HCT116 (cell line): ENCODE data around the gene SCGB3A2. TPM values are rescaled to one million over a fixed set of nuclear protein-coding genes. Genes with fewer than 3 reads are reported as not detected.

ENCODE experiments used
- ATAC-seq: fragments of 200-7000 bp; cut with Tn5 transposase; 2 replicates; pipeline ENCODE4 v1.9.1; 2020; ENCODE audit warnings: mild to moderate bottlenecking, moderate library complexity
- BruUV-seq: library from RNA; stranded (reverse); fragments of 400-500 nt; replicated peaks from 2 replicates; lab custom pipeline; 2021; lab: Mats Ljungman, UMichigan
- CTCF ChIA-PET: fragments of 300-600 bp; sonication (Branson Sonifier 250); formaldehyde crosslinking; loops from one replicate; lab custom pipeline; 2021; ENCODE audit warnings: antibody characterized with exemption; lab: Charles Lee
- POLR2A ChIA-PET: fragments of 300-600, 350-600 bp; sonication (Branson Sonifier 250); formaldehyde crosslinking; loops from one replicate; lab custom pipeline; 2021; ENCODE audit warnings: antibody characterized with exemption; lab: Charles Lee
- RAD21 ChIA-PET, 2 experiments: fragments of 300-600 bp; sonication (Branson Sonifier 250); formaldehyde crosslinking; loops; one replicate each; lab custom pipeline; 2023; ENCODE audit warnings: low total read pairs in 2 of 2; ENCODE audit not compliant: uncharacterized antibody in 2 of 2, unreplicated experiment in 2 of 2, low non-redundant PET in 1 of 2; lab: Charles Lee
- DNase-seq: peaks from one replicate; pipeline ENCODE4 v3.0.0-alpha.2; 2010; ENCODE audit warnings: low read depth, low spot score
- H2AFZ ChIP-seq: fragments of 200-600 bp; shearing (Covaris generic), sonication (generic); 2 replicates; pipeline ENCODE4 v1.6.1; 2017; ENCODE audit warnings: low read depth, mixed run types, mixed read lengths, antibody characterized with exemption, low read length; ENCODE audit not compliant: poor library complexity, severe bottlenecking
- H3K27ac ChIP-seq: 2 replicates; pipeline ENCODE4 v1.5.1; 2012; ENCODE audit warnings: low read depth, low read length
- H3K27me3 ChIP-seq: fragments of 200-600 bp; sonication (generic); 2 replicates; pipeline ENCODE4 v1.6.1; 2016; ENCODE audit warnings: mixed run types, low read length, mixed read lengths; ENCODE audit not compliant: insufficient read depth
- H3K36me3 ChIP-seq, 2 experiments: fragments of 200-500 bp in 1 of 2; fragments of 200-600 bp in 1 of 2; sonication (Bioruptor generic) in 1 of 2; sonication (generic) in 1 of 2; 2 replicates each; pipeline versions ENCODE4 v1.5.1 to v1.6.1; 2014 to 2016; ENCODE audit warnings: low read length in 2 of 2, inconsistent platforms in 1 of 2, mixed read lengths in 1 of 2, mixed run types in 1 of 2; ENCODE audit not compliant: insufficient read depth in 2 of 2, control insufficient read depth in 1 of 2
- H3K4me1 ChIP-seq, 2 experiments: fragments of 200-600 bp in 1 of 2; sonication (generic) in 1 of 2; 2 replicates each; pipeline versions ENCODE4 v1.5.1 to v1.6.1; 2012 to 2017; ENCODE audit warnings: low read length in 2 of 2, inconsistent platforms in 1 of 2, mild to moderate bottlenecking in 1 of 2, mixed read lengths in 1 of 2, mixed run types in 1 of 2, moderate library complexity in 1 of 2; ENCODE audit not compliant: insufficient read depth in 2 of 2, control insufficient read depth in 1 of 2
- H3K4me2 ChIP-seq: fragments of 200-600 bp; sonication (generic); 2 replicates; pipeline ENCODE4 v1.6.1; 2017; ENCODE audit warnings: mixed run types, low read length, mixed read lengths
- H3K4me3 ChIP-seq, 2 experiments: fragments of 200-600 bp in 1 of 2; sonication (generic) in 1 of 2; replicated peaks in 1 of 2; 2 replicates each; pipeline ENCODE4 v1.5.1; 2011 to 2016; ENCODE audit warnings: low read length in 2 of 2, control low read depth in 1 of 2, low read depth in 1 of 2, mild to moderate bottlenecking in 1 of 2, mixed read lengths in 1 of 2, mixed run types in 1 of 2
- H3K79me2 ChIP-seq: fragments of 200-600 bp; sonication (generic); 2 replicates; pipeline ENCODE4 v1.6.1; 2017; ENCODE audit warnings: mild to moderate bottlenecking, mixed run types, low read length, moderate library complexity, mixed read lengths; ENCODE audit not compliant: insufficient read depth
- H3K9ac ChIP-seq: fragments of 200-600 bp; sonication (generic); 2 replicates; pipeline ENCODE4 v1.6.1; 2016; ENCODE audit warnings: low read length, mixed read lengths
- H3K9me2 ChIP-seq: fragments of 200-600 bp; sonication (generic), shearing (Covaris generic); 2 replicates; pipeline ENCODE4 v1.6.1; 2017; ENCODE audit warnings: mixed run types, mild to moderate bottlenecking, moderate library complexity; ENCODE audit not compliant: insufficient read depth
- H3K9me3 ChIP-seq, 2 experiments: fragments of 200-500 bp in 1 of 2; fragments of 200-600 bp in 1 of 2; sonication (Bioruptor generic) in 1 of 2; sonication (generic) in 1 of 2; 2 replicates each; pipeline ENCODE4 v1.6.1; 2014 to 2017; ENCODE audit warnings: low read length in 2 of 2, mixed read lengths in 2 of 2, inconsistent platforms in 1 of 2, low read depth in 1 of 2, mild to moderate bottlenecking in 1 of 2, mixed run types in 1 of 2, moderate library complexity in 1 of 2; ENCODE audit not compliant: control insufficient read depth in 1 of 2, insufficient read depth in 1 of 2
- H4K20me1 ChIP-seq: fragments of 200-600 bp; sonication (generic), shearing (Covaris generic); 2 replicates; pipeline ENCODE4 v1.6.1; 2017; ENCODE audit warnings: mixed run types, mild to moderate bottlenecking, moderate library complexity; ENCODE audit not compliant: insufficient read depth
- ATF3 ChIP-seq: IDR thresholded peaks from 2 replicates; pipeline ENCODE4 v1.6.1; 2012
- CBX3 ChIP-seq: IDR thresholded peaks from 2 replicates; pipeline ENCODE4 v1.6.1; 2012; ENCODE audit warnings: low read depth
- CEBPB ChIP-seq: IDR thresholded peaks from 2 replicates; pipeline ENCODE4 v1.6.1; 2012; ENCODE audit warnings: low read depth
- CTCF ChIP-seq, 3 experiments: fragments of 200-600 bp in 1 of 3; sonication (generic) in 1 of 3; IDR thresholded peaks in 2 of 3; conservative IDR thresholded peaks in 1 of 3; 2 replicates each; pipeline ENCODE4 v1.5.1; 2012 to 2017; ENCODE audit warnings: low read depth in 2 of 3, low read length in 2 of 3, antibody characterized with exemption in 1 of 3, borderline replicate concordance in 1 of 3, control low read depth in 1 of 3, mild to moderate bottlenecking in 1 of 3, mixed read lengths in 1 of 3, mixed run types in 1 of 3, moderate library complexity in 1 of 3; ENCODE audit not compliant: insufficient read depth in 1 of 3
- EGR1 ChIP-seq: IDR thresholded peaks from 2 replicates; pipeline ENCODE4 v1.6.1; 2012; ENCODE audit warnings: low read depth
- ELF1 ChIP-seq: IDR thresholded peaks from 2 replicates; pipeline ENCODE4 v1.6.1; 2012; ENCODE audit warnings: low read depth, borderline replicate concordance
- EZH2 ChIP-seq: fragments of 200-600 bp; sonication (generic); IDR thresholded peaks from 2 replicates; pipeline ENCODE4 v1.6.1; 2017; ENCODE audit warnings: antibody characterized with exemption, mixed run types
- EZH2phosphoT487 ChIP-seq: fragments of 200-600 bp; IDR thresholded peaks from 2 replicates; pipeline ENCODE4 v1.6.1; 2018; ENCODE audit warnings: antibody characterized with exemption, borderline replicate concordance
- FOSL1 ChIP-seq: IDR thresholded peaks from 2 replicates; pipeline ENCODE4 v1.6.1; 2012; ENCODE audit warnings: low read depth
- JUND ChIP-seq: IDR thresholded peaks from 2 replicates; pipeline ENCODE4 v1.6.1; 2012
- MAX ChIP-seq: IDR thresholded peaks from 2 replicates; pipeline ENCODE4 v1.6.1; 2012
- POLR2A ChIP-seq: IDR thresholded peaks from 2 replicates; pipeline ENCODE4 v1.7.0; 2011; ENCODE audit warnings: borderline replicate concordance; ENCODE audit not compliant: insufficient read depth, insufficient read length; ENCODE audit errors: extremely low read depth
- RAD21 ChIP-seq: IDR thresholded peaks from 2 replicates; pipeline ENCODE4 v1.6.1; 2012; ENCODE audit warnings: low read depth, mild to moderate bottlenecking
- SIN3A ChIP-seq: IDR thresholded peaks from 2 replicates; pipeline ENCODE4 v1.6.1; 2012; ENCODE audit warnings: low read depth
- SP1 ChIP-seq: IDR thresholded peaks from 2 replicates; pipeline ENCODE4 v1.6.1; 2012; ENCODE audit warnings: low read depth
- SRF ChIP-seq: IDR thresholded peaks from 2 replicates; pipeline ENCODE4 v1.6.1; 2012; ENCODE audit warnings: low read depth
- TCF7L2 ChIP-seq: IDR thresholded peaks from 2 replicates; pipeline ENCODE4 v1.7.0; 2011; ENCODE audit warnings: borderline replicate concordance, inconsistent platforms; ENCODE audit not compliant: insufficient read depth, insufficient read length; ENCODE audit errors: extremely low read depth
- YY1 ChIP-seq: IDR thresholded peaks from 2 replicates; pipeline ENCODE4 v1.6.1; 2011; ENCODE audit warnings: low read length, low read depth, moderate library complexity, mild to moderate bottlenecking; ENCODE audit not compliant: insufficient replicate concordance; ENCODE audit errors: extremely low read depth
- ZBTB33 ChIP-seq: IDR thresholded peaks from 2 replicates; pipeline ENCODE4 v1.6.1; 2011; ENCODE audit warnings: mild to moderate bottlenecking, low read length, moderate library complexity; ENCODE audit not compliant: insufficient replicate concordance; ENCODE audit errors: extremely low read depth
- ZNF274 ChIP-seq: fragments of 200-500 bp; sonication (Bioruptor generic); IDR thresholded peaks from 2 replicates; pipeline ENCODE4 v1.6.1; 2014; ENCODE audit warnings: mild to moderate bottlenecking, low read depth, low read length, inconsistent platforms
- intact Hi-C: fragments of 100-400 bp; cut with micrococcal nuclease; formaldehyde crosslinking; loops from 2 replicates; pipeline ENCODE4 v1.10.0; 2022
- total RNA-seq: library from RNA; stranded (reverse); gene quantifications from one replicate; pipeline ENCODE4 v1.2.1, GENCODE V29; 2021; ENCODE audit not compliant: unreplicated experiment

SCGB3A2 gene
- total RNA-seq, 1 experiment from 2014 or later, result not detected

- TF ChIP-seq POLR2A (no peak), MAX (no peak), CEBPB (no peak), ATF3 (no peak), JUND (no peak), RAD21 (no peak), FOSL1 (no peak), ZBTB33 (no peak), EZH2 (no peak), YY1 (no peak), CTCF (IDR thresholded peaks at IDR 0.05 in 2 of 3, conservative IDR thresholded peaks at IDR 0.05 in 1 of 3; ENCODE audit: borderline replicate concordance in 1 of 3, insufficient read depth in 1 of 3, low read depth in 2 of 3, low read length in 2 of 3) (no peak), ZNF274 (no peak), SIN3A (no peak), EGR1 (no peak), SP1 (no peak), CBX3 (no peak), ELF1 (no peak), SRF (no peak), EZH2phosphoT487 (no peak), TCF7L2 (no peak)
- H3K79me2 ChIP-seq, result no peaks in the 10 kb centered on the region
- no peaks in the 10 kb centered on the region for H3K27me3 ChIP-seq
- H3K4me1 ChIP-seq, result no peaks in the 10 kb centered on the region
- no peak for ATAC-seq
- no peaks in the 10 kb centered on the region for H3K36me3 ChIP-seq
- H3K4me3 ChIP-seq, result no peak overlapping the region
- no peaks in the 10 kb centered on the region for H3K9me3 ChIP-seq
- intact Hi-C loops, result no loop called here
- no peak overlapping the region for H3K9ac ChIP-seq
- no TSS peak for BruUV-seq
- ChIA-PET POLR2A (no interaction called here), RAD21 (no interaction called here), CTCF (no interaction called here)
- H4K20me1 ChIP-seq, result no peaks in the 10 kb centered on the region
- H2AFZ ChIP-seq, result no peak overlapping the region
- H3K27ac ChIP-seq, result no peak overlapping the region
- DNase-seq, result no peak
- H3K9me2 ChIP-seq, result no peaks in the 10 kb centered on the region
- H3K4me2 ChIP-seq, result no peak overlapping the region
Observed at GRCh38 chr5:147921136-147921535, 42.6 kb downstream of the SCGB3A2 start.
